NCI-H82 treated with DMSO at 0.1 percent for 48 hours (cell line): ENCODE results near the gene SOD2.
"Not testable (repeated sequence)": the region's sequence is repeated elsewhere in the genome, so short reads cannot be mapped to it uniquely, and the experiment has no call there.

Source experiments
- DNase-seq: peaks from one replicate; lab custom pipeline; 2025; ENCODE audit not compliant: unreplicated experiment; lab: John Stamatoyannopoulos, UW

Gene SOD2

GRCh38 chr6:159684013-159684304 is 9.1 kb downstream of the SOD2 start:
- DNase-seq, result no peak

DNA sequence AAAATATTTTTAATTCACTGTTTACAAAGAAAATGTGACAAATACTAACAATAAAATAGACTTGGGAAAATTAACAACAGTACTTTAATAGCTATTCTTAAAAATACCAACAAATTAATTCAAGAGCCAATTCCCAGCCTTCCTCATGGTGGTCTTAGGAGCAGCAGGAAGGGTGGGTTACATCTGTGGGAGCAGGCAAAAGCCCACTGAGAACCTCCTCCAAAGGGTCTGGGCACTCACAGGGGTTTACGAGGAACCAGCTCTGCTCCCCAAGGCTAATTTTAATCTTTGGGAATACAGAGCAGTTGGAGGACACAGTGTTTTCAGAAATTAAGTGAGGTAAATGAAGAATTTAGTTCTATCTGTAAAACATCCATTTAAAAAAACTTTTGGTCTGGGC is 10.2 kb downstream of the SOD2 start:
- DNase-seq, result no peak

- no peak for DNase-seq
Observed at GRCh38 chr6:159682295-159682694, 10.7 kb downstream of the SOD2 start.

GRCh38 chr6:159681191-159681880 is 11.7 kb downstream of the SOD2 start:
- no peak for DNase-seq

GRCh38 chr6:159680104-159680503 is 12.9 kb downstream of the SOD2 start:
- no peak for DNase-seq

DNA sequence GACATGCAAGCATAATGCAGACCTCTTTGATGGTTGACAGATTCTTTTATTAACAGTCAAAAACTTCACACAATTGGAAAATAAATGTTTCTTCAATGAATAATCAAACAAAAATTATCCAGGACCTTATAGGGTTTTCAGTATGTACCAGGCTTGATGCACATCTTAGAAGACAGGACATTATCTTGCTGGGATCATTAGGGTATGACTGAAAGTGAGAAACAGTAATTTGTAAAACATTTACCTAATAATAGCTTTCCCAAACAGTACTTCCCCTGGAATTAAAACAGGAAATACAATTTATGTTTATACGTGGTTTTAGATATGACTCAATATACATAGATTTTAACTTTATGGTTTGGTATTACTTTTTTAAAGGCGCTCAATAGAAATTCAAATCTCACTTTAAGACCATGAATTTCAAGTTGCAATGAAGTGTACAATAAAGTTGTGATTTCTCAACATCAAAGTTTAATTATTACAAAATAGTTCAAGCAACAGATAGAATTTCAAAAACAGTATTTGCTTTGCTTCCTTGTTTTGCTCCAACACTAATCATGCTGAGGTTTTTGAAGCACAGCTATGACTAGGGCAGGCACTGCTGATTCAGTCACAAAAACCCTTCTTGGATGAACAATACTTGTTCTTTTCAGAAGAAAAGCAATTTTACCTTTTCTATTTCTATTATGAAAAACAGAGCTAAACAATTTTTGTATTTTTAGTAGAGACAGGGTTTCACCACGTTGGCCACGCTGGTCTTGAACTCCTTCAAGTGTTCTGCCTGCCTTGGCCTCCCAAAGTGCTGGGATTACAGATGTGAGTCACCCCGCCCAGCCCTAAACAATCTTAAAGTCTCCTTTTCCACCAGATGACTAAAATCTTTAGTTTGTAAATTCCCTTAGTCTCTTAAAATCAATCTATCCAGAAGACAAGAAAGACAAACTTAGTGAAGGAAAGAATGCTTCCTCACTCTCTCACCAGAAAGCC is 13.7 kb downstream of the SOD2 start:
- DNase-seq, result no peak

GRCh38 chr6:159678574-159678973 is 14.5 kb downstream of the SOD2 start:
- DNase-seq, result no peak

DNA sequence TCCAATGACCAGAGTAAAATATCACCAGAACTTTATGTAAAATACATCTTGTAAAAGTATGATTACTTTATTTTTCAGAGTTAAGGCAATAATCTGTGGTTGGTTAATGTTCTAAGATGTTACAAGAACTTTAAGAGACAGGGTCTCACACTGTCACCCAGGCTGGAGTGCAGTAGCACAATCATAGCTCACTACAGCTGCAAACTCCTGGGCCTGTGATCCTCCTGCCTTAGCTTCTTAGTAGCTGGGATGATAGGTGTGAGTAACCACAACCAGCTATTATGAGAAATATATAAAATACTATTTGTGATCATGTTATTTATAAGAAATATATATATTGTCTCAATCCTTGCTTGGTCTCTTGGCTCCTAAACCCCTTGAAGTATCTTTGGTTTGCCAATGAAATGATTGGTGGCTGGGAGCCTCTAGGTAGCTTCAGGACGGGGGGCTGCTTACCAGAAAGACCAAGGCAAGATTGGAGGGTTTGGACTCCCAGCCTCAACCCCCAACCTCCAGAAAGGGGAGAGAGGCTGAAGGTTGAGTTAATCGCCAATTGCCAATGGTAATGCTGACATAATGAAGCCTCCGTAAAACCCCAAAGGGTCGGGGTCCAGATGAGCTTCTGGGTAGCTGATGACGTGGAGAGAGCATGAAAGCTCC is 15.4 kb downstream of the SOD2 start:
- DNase-seq, result no peak

DNA sequence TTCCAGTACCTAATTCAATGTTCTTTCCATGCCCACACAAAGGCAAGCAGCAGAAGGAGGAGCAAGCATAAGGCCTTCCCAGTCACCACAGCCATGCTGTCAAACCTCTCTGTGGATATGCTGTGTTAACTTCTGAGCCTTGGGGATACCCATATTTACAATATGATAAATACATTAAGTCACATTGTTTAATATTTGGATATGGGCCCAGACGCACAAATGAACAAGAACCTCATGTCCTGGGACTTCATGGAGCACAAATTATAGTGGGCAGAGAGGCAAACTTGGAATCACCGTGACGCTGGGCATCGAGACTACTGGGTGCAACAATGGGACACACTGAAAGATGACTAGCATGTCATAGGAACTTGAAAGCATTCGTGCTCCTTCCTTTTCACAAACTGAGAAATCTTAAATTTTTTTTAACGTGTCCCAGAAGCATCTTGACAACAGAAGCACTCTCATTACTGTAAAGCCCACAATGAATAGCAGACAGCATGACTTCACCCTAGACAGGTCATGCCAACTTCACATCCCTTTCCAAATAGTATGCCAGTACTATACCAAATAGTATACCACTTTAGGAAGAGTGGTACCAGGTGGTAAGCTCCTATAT is 16.0 kb downstream of the SOD2 start:
- no peak for DNase-seq

GRCh38 chr6:159676236-159676635 is 16.8 kb downstream of the SOD2 start:
- not testable (repeated sequence) for DNase-seq

DNA sequence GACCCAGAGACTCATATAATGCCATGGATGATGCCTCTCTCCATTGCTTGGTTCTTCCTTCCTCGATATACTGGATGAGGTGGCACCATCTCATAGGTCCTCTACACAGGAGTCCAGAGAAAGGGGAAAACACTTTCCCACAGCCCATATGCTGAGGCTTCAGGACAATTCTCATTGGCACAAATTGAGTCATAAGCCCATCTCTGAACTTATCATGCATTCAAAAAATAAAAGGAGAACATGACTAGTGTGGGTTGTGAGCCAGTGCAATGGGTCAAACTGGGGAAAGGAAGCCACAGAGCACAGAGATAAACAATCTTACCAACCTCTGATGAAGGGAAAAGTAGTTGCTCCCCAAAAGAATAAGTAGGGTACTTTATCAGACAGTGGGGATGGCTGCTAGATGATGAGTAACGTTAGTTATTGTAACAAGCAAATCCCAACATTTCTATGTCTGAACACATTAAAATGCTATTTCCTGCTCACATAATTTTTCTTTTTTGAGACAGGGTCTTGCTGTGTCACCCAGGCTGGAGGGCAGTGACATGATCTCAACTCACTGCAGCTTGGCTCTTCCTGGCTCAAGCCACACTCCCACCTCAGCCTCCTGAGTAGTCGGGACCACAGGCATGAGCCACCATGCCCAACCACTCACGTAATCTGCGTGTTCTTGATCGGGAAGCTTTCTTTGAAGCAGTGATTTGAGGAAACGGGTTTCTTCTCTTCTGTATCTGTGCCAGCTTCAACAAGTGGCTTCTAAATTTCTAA is 27.0 kb downstream of the SOD2 start:
- no peak for DNase-seq

GRCh38 chr6:159663368-159663889 is 29.6 kb downstream of the SOD2 start:
- not testable (repeated sequence) for DNase-seq

DNA sequence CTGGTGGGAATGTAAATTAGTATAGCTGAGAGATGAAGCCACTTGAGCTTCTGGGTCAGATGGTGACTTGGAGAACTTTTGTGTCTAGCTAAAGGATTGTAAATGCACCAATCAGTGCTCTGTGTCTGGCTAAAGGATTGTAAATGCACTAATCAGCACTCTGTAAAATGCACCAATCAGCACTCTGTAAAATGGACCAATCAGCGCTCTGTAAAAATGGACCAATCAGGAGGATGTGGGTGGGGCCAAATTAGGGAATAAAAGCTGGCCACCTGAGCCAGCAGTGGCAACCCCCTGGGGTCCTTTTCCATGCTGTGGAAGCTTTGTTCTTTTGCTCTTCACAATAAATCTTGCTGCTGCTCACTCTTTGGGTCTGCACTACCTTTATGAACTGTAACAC is 31.1 kb downstream of the SOD2 start:
- DNase-seq, result not testable (repeated sequence)

DNA sequence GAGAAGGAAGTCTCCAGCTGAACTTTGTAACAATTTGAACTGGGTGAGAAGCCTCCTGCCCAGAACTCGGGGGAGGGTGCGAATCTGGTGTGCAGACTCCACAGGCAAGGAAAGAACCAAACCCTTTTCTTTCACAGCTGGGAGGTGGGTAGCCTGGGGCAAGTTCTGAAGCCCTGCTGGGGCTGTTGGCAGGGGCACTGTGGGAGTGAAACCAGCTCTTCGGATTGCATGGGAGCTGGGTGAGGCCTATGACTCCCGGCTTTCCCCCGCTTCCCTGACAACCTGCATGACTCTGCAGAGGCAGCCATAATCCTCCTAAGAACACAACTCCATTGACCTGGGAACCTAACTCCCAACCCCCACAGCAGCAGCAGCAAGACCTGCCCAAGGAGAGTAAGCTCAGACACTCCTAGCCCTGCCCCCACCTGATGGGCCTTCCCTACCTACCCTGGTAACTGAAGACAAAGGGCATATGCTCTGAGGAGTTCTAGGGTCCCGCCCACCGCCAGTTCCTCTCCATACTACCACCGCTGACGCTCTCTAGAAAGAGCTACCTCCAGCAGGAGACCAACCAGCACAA is 37.5 kb downstream of the SOD2 start:
- no peak for DNase-seq

DNA sequence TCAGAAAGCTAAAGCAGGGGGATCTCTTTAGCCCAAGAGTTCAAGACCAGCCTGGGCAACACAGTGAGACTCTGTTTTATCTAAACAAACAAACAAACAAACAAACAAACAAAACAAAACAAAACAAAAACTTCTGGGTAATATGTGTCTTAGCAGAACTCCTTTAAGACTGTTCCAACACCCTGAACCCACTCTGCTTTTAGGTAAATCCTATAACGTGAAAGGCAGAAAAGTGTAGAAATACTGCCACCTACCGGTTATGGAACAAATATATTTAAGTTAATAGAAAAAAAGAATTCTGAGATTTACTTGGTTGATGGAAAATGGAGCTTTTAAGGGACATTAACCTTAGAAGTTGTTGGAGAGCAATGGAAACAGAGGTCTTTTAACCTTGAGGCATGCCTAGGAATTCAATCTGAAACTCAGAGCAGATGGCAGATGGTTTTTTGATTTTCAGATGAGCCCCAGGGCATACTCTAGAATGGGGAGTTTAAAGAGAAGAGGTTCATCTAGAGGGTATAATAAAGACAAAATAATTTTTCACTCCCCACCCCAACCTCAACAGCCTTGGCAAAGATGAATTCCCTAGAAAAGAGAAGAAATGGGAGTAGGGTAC is 38.5 kb downstream of the SOD2 start:
- peak; percentile 36 for DNase-seq

DNA sequence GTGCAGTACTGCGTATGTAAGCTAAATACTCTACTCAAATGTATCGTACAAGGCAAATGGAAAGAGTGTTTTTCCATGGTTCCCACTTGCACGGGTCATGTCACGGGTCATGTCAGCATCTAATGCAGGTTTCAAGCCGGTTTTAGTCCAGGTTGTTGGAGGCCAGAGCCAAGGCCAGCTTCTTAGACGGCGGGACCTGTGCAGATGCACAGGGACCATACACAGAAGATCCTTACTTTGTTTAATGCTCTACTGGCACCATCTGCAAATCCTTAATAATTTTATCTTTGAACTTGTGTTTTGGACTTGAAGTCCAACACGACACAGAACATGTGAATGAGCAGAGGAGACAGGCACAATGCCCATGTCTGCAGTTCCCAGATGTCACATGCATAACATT is 42.7 kb downstream of the SOD2 start:
- no peak for DNase-seq

DNA sequence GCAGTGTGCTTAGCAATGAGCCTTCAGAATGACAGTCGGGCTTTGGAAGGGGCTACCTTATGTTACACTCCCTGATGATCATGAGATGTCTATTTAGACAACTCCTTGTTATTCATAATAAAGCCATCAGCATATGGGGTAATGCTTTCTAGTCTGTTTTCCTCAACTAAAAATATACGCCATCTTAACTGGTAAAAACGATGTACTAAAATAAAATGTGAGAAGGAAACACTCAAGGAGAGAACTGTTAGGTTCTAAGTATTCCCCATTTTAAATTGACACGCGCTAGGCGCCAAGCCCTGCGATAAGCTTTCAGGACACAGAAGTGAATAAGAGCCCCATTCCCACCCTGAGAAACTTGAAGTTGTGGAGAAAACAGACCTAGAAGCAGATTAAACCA is 43.6 kb downstream of the SOD2 start:
- DNase-seq, result no peak

DNA sequence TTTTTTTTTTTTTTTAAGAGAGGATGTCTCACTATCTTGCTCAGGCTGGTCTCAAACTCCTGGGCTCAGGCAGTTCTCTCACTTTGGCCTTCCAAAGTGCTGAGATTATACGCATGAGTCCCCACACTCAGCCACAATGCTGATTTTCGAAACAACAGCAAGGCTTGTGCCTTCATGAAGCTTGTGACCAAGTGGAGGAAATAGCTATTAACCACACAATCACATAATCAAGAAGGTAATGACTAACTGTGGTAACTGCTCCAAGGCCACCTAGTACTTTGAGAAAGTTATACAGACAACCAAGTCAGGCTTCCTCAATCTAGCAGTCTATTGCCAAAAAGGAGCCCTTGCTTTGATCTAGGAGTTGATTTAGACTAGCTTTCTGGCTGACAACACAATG is 46.3 kb downstream of the SOD2 start:
- DNase-seq, result no peak

DNA sequence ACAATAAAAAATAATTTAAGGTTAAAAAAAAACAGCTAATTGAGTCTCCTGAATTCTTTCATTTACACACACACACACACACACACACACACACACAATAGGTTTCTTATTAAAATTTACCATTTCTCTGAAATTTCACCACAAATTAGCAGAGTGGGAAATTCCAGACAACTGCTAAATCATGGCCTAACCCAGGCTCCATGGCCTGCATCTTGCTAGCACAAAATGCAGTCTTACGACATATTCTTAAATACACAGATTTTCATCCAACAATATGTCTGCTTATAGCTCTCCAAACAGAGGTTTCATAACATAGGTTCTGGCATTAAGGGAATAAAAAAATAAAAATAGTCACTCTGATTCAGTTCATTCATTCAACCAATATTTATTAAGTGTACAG is 46.9 kb downstream of the SOD2 start:
- no peak for DNase-seq

DNA sequence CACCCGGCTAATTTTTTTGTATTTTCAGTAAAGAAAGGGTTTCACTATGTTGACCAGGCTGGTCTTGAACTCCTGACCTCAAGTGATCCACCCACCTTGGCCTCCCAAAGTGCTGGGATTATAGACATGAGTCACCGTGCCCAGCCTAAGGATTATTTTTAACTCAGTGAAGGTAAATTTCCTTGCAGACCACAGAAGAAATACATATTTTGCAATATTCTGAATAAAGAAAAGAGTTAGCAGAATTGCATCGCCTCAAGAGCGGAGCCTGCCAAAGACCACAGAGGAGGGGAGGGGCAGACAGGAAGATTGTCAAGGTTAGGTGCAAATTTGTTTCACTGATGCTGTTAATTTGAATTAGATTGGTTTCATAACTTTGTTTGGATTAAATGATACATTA is 47.4 kb downstream of the SOD2 start:
- no peak for DNase-seq
